Astrocyte (in vitro differentiated cells and primary cell): ENCODE data around the gene MPV17. TPM values are rescaled to one million over a fixed set of nuclear protein-coding genes. Genes with fewer than 3 reads are reported as not detected.

Source experiments
- DNase-seq: peaks from one replicate; pipeline ENCODE4 v3.0.0-alpha.2; 2010; ENCODE audit warnings: low read depth
- FAIRE-seq: peaks from 2 replicates; lab custom pipeline; 2011; peaks lifted over from hg19 to GRCh38; lab: Jason Lieb, UNC
- H2AFZ ChIP-seq: 2 replicates; pipeline ENCODE4 v1.6.0; 2012; ENCODE audit warnings: low read depth, low read length, inconsistent platforms
- H3K27ac ChIP-seq: 2 replicates; pipeline ENCODE4 v1.5.1; 2011; ENCODE audit warnings: low read depth, low read length, inconsistent platforms
- H3K27me3 ChIP-seq: 2 replicates; pipeline ENCODE4 v1.6.0; 2011; ENCODE audit warnings: low read length, inconsistent platforms; ENCODE audit not compliant: insufficient read depth
- H3K36me3 ChIP-seq: 2 replicates; pipeline ENCODE4 v1.5.1; 2011; ENCODE audit warnings: low read length, inconsistent platforms; ENCODE audit not compliant: insufficient read depth
- H3K4me1 ChIP-seq: 2 replicates; pipeline ENCODE4 v1.5.1; 2011; ENCODE audit warnings: low read length, inconsistent platforms; ENCODE audit not compliant: insufficient read depth
- H3K4me2 ChIP-seq: 2 replicates; pipeline ENCODE4 v1.6.0; 2012; ENCODE audit warnings: low read length, inconsistent platforms
- H3K4me3 ChIP-seq: 2 replicates; pipeline ENCODE4 v1.5.1; 2011; ENCODE audit warnings: low read depth, mild to moderate bottlenecking, low read length, inconsistent platforms; ENCODE audit not compliant: insufficient read depth
- H3K79me2 ChIP-seq: 2 replicates; pipeline ENCODE4 v1.6.0; 2012; ENCODE audit warnings: mild to moderate bottlenecking, low read length, inconsistent platforms; ENCODE audit not compliant: insufficient read depth
- H3K9ac ChIP-seq: 2 replicates; pipeline ENCODE4 v1.6.0; 2012; ENCODE audit warnings: mild to moderate bottlenecking, low read length, inconsistent platforms
- H3K9me3 ChIP-seq: 2 replicates; pipeline ENCODE4 v1.5.1; 2012; ENCODE audit warnings: low read depth, mild to moderate bottlenecking, low read length, inconsistent platforms; ENCODE audit not compliant: insufficient read depth
- H4K20me1 ChIP-seq: 2 replicates; pipeline ENCODE4 v1.6.0; 2012; ENCODE audit warnings: low read length, inconsistent platforms; ENCODE audit not compliant: insufficient read depth
- H3K27ac Mint-ChIP-seq: one replicate; pipeline ENCODE4 v1.8.0; 2021; ENCODE audit warnings: mild to moderate bottlenecking, mixed read lengths; ENCODE audit not compliant: unreplicated experiment
- H3K27me3 Mint-ChIP-seq: one replicate; pipeline ENCODE4 v1.8.0; 2021; ENCODE audit warnings: low read depth, mixed read lengths; ENCODE audit not compliant: unreplicated experiment
- H3K36me3 Mint-ChIP-seq: one replicate; pipeline ENCODE4 v1.8.0; 2021; ENCODE audit warnings: low read depth, mixed read lengths; ENCODE audit not compliant: unreplicated experiment
- H3K4me1 Mint-ChIP-seq: one replicate; pipeline ENCODE4 v1.8.0; 2021; ENCODE audit warnings: low read depth, mixed read lengths; ENCODE audit not compliant: unreplicated experiment
- H3K4me3 Mint-ChIP-seq: one replicate; pipeline ENCODE4 v1.8.0; 2021; ENCODE audit warnings: mild to moderate bottlenecking, moderate library complexity, mixed read lengths; ENCODE audit not compliant: unreplicated experiment
- H3K9me3 Mint-ChIP-seq: one replicate; pipeline ENCODE4 v1.8.0; 2021; ENCODE audit warnings: mild to moderate bottlenecking, mixed read lengths; ENCODE audit not compliant: unreplicated experiment
- EZH2 ChIP-seq: IDR thresholded peaks from 2 replicates; pipeline ENCODE4 v1.6.1; 2012; ENCODE audit warnings: mild to moderate bottlenecking, low read length, inconsistent platforms; ENCODE audit not compliant: insufficient read depth
- total RNA-seq: library from RNA; stranded (reverse); gene quantifications from 2 replicates; pipeline ENCODE4 v1.2.1, GENCODE V29; 2021
- TF ChIP-seq, protein P1 (sequence below): IDR thresholded peaks from 2 replicates; pipeline ENCODE4 v1.5.1; 2011; ENCODE audit warnings: low read depth, mild to moderate bottlenecking, inconsistent platforms, low read length, moderate library complexity; ENCODE audit not compliant: insufficient read depth

Gene MPV17
- total RNA-seq, 1 donor from 2014 or later = 54.0 TPM

- peaks cover 7% of the 10 kb centered on the region for H3K4me1 ChIP-seq
- H3K79me2 ChIP-seq = no peaks in the 10 kb centered on the region
- H3K9ac ChIP-seq = no peak overlapping the region
- DNase-seq = no peak
- H2AFZ ChIP-seq = no peak overlapping the region
- no peaks in the 10 kb centered on the region for H3K36me3 ChIP-seq
- H3K9me3 Mint-ChIP-seq = no peaks in the 10 kb centered on the region
- no peak overlapping the region for H3K27ac Mint-ChIP-seq
- peaks cover 33% of the 10 kb centered on the region for H3K27me3 ChIP-seq
- H3K4me1 Mint-ChIP-seq = peaks cover 5% of the 10 kb centered on the region
- no peak overlapping the region for H3K4me3 Mint-ChIP-seq
- peaks cover 7% of the 10 kb centered on the region for H4K20me1 ChIP-seq
- no peaks in the 10 kb centered on the region for H3K36me3 Mint-ChIP-seq
- H3K4me2 ChIP-seq = no peak overlapping the region
- H3K9me3 ChIP-seq = no peaks in the 10 kb centered on the region
- no peak overlapping the region for H3K27ac ChIP-seq
- FAIRE-seq = no peak
- H3K4me3 ChIP-seq = no peak overlapping the region
- TF ChIP-seq, protein P1, sequence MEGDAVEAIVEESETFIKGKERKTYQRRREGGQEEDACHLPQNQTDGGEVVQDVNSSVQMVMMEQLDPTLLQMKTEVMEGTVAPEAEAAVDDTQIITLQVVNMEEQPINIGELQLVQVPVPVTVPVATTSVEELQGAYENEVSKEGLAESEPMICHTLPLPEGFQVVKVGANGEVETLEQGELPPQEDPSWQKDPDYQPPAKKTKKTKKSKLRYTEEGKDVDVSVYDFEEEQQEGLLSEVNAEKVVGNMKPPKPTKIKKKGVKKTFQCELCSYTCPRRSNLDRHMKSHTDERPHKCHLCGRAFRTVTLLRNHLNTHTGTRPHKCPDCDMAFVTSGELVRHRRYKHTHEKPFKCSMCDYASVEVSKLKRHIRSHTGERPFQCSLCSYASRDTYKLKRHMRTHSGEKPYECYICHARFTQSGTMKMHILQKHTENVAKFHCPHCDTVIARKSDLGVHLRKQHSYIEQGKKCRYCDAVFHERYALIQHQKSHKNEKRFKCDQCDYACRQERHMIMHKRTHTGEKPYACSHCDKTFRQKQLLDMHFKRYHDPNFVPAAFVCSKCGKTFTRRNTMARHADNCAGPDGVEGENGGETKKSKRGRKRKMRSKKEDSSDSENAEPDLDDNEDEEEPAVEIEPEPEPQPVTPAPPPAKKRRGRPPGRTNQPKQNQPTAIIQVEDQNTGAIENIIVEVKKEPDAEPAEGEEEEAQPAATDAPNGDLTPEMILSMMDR = no peak
- no peak for TF ChIP-seq EZH2
- peaks cover 40% of the 10 kb centered on the region for H3K27me3 Mint-ChIP-seq
Observed at GRCh38 chr2:27291865-27292264, 31.0 kb downstream of the MPV17 start.

DNA sequence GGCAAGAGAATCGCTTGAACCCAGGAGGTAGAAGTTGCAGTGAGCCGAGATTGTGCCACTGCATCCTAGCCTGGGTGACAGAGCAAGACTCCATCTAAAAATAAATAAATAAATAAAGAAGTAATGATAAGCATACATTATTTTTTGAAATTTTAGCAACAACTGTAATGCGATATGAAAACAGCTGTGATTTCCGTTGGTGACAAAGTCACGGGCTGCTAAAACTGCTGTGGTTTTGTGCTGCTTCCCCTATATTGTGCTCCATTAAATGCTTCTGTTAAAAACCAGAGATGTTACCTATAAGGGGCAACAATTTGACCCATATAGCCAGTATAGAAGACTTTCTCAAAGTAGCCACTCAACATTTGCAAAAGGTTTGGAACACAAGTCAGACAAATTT lies 32.3 kb downstream of the MPV17 start:
- Mint-ChIP-seq H3K9me3 (no peaks in the 10 kb centered on the region), H3K27ac (no peak overlapping the region), H3K36me3 (no peaks in the 10 kb centered on the region), H3K27me3 (peaks cover 41% of the 10 kb centered on the region), H3K4me1 (peaks cover 5% of the 10 kb centered on the region), H3K4me3 (no peak overlapping the region)
- no peak overlapping the region for H3K27ac ChIP-seq
- peaks cover 7% of the 10 kb centered on the region for H4K20me1 ChIP-seq
- no peaks in the 10 kb centered on the region for H3K79me2 ChIP-seq
- FAIRE-seq (no peak), DNase-seq (no peak)
- TF ChIP-seq, protein P1 = no peak
- TF ChIP-seq EZH2 = no peak
- H3K27me3 ChIP-seq = peaks cover 36% of the 10 kb centered on the region
- H3K9ac ChIP-seq = no peak overlapping the region
- no peaks in the 10 kb centered on the region for H3K9me3 ChIP-seq
- H3K4me1 ChIP-seq = peaks cover 7% of the 10 kb centered on the region
- no peaks in the 10 kb centered on the region for H3K36me3 ChIP-seq
- H3K4me2 ChIP-seq = no peak overlapping the region
- H2AFZ ChIP-seq = no peak overlapping the region
- no peak overlapping the region for H3K4me3 ChIP-seq

- H3K27me3 Mint-ChIP-seq = peaks cover 43% of the 10 kb centered on the region
Observed at GRCh38 chr2:27288610-27289009, 34.3 kb downstream of the MPV17 start.

More at GRCh38 chr2:27288610-27289009, 34.3 kb downstream of the MPV17 start:
- Histone ChIP-seq H3K27ac (no peak overlapping the region), H3K4me1 (peaks cover 7% of the 10 kb centered on the region), H3K36me3 (no peaks in the 10 kb centered on the region), H3K9ac (no peak overlapping the region), H3K9me3 (no peaks in the 10 kb centered on the region), H3K4me2 (no peak overlapping the region), H4K20me1 (peaks cover 7% of the 10 kb centered on the region), H2AFZ (no peak overlapping the region), H3K4me3 (no peak overlapping the region), H3K27me3 (peaks cover 50% of the 10 kb centered on the region), H3K79me2 (no peaks in the 10 kb centered on the region)
- Mint-ChIP-seq H3K36me3 (no peaks in the 10 kb centered on the region), H3K4me3 (no peak overlapping the region), H3K9me3 (no peaks in the 10 kb centered on the region), H3K4me1 (peaks cover 5% of the 10 kb centered on the region), H3K27ac (no peak overlapping the region)
- no peak for DNase-seq
- no peak for TF ChIP-seq EZH2
- TF ChIP-seq, protein P1 = no peak
- FAIRE-seq = no peak
